Stimulated activated CD8-positive, alpha-beta memory T cell treated with anti-CD3 and anti-CD28 coated beads, Interleukin-15, amount 100 ng/mL, for 48 hours (primary cell): Measurements from ENCODE around the gene PACSIN2.
"Not testable (repeated sequence)": the region's sequence is repeated elsewhere in the genome, so short reads cannot be mapped to it uniquely, and the experiment has no call there.

Experiments
- DNase-seq, 2 donors: peaks; one replicate each; pipeline ENCODE4 v3.0.0-alpha.2; 2020; ENCODE audit warnings: low read depth in 2 of 2

Gene PACSIN2

GRCh38 chr22:42992092-42992491, 22.9 kb downstream of the PACSIN2 start:
- no peak for DNase-seq

- no peak for DNase-seq
Observed at GRCh38 chr22:42991010-42991651, 23.8 kb downstream of the PACSIN2 start.

GRCh38 chr22:42990131-42990838, 24.7 kb downstream of the PACSIN2 start:
- DNase-seq: no peak

GRCh38 chr22:42986115-42986514, 28.8 kb downstream of the PACSIN2 start:
- DNase-seq: no peak

GRCh38 chr22:42985531-42985905, 29.4 kb downstream of the PACSIN2 start:
- DNase-seq: no peak

GRCh38 chr22:42984814-42985530, 30.0 kb downstream of the PACSIN2 start:
- no peak for DNase-seq

- DNase-seq: no peak
Observed at GRCh38 chr22:42984397-42984796, 30.6 kb downstream of the PACSIN2 start.

GRCh38 chr22:42983470-42983869, 31.5 kb downstream of the PACSIN2 start:
- no peak for DNase-seq

GRCh38 chr22:42979606-42980005, 35.3 kb downstream of the PACSIN2 start:
- no peak for DNase-seq

GRCh38 chr22:42978453-42979103, 36.4 kb downstream of the PACSIN2 start:
- no peak for DNase-seq

GRCh38 chr22:42977569-42977968, 37.4 kb downstream of the PACSIN2 start:
- DNase-seq: no peak

GRCh38 chr22:42976217-42976933, 38.6 kb downstream of the PACSIN2 start:
- DNase-seq: no peak

GRCh38 chr22:42974223-42974622, 40.7 kb downstream of the PACSIN2 start:
- no peak for DNase-seq

- DNase-seq: no peak
Observed at GRCh38 chr22:42973536-42973881, 41.4 kb downstream of the PACSIN2 start.

- DNase-seq: no peak
Observed at GRCh38 chr22:42972649-42973535, 42.1 kb downstream of the PACSIN2 start.

GRCh38 chr22:42971473-42971860, 43.5 kb downstream of the PACSIN2 start:
- DNase-seq: not testable (repeated sequence)

GRCh38 chr22:42970029-42970428, 44.9 kb downstream of the PACSIN2 start:
- DNase-seq: no peak

GRCh38 chr22:42969348-42969975, 45.5 kb downstream of the PACSIN2 start:
- DNase-seq: no peak

GRCh38 chr22:42967933-42968332, 47.0 kb downstream of the PACSIN2 start:
- DNase-seq: no peak

- DNase-seq: no peak
Observed at GRCh38 chr22:42967005-42967404, 47.9 kb downstream of the PACSIN2 start.
